HEK293 (cell line): Measurements from ENCODE around the gene COA5.

ENCODE experiments used
- CTCF ChIA-PET: fragments of 350-600 bp; formaldehyde crosslinking; extraction: SDS; loops from one replicate; lab custom pipeline; 2021; ENCODE audit warnings: antibody characterized with exemption; lab: Yijun Ruan, JAX
- POLR2A ChIA-PET: fragments of 300-600 bp; formaldehyde crosslinking; extraction: SDS; loops from one replicate; lab custom pipeline; 2020; ENCODE audit warnings: antibody characterized with exemption, inconsistent platforms; lab: Yijun Ruan, JAX
- H3K27ac ChIP-seq: fragments of 200-500 bp; sonication (Bioruptor generic); 2 replicates; pipeline ENCODE4 v1.5.1; 2014; ENCODE audit warnings: low read depth, low read length, control low read depth, inconsistent platforms; ENCODE audit errors: extremely low read depth
- H3K36me3 ChIP-seq, 2 experiments: fragments of 200-500 bp in 1 of 2; sonication (Bioruptor generic) in 1 of 2; 1 replicate in 1 of 2; 2 replicates in 1 of 2; pipeline ENCODE4 v1.5.1; 2014 to 2017; ENCODE audit warnings: inconsistent platforms in 2 of 2, low read length in 2 of 2; ENCODE audit not compliant: control insufficient read depth in 2 of 2, insufficient read depth in 1 of 2
- H3K4me1 ChIP-seq: fragments of 200-500 bp; sonication (Bioruptor generic); 2 replicates; pipeline ENCODE4 v1.5.1; 2014; ENCODE audit warnings: mild to moderate bottlenecking, low read length, inconsistent platforms; ENCODE audit not compliant: control insufficient read depth, insufficient read depth
- H3K4me3 ChIP-seq: 2 replicates; pipeline ENCODE4 v1.5.1; 2011; ENCODE audit warnings: low read depth, mild to moderate bottlenecking, control low read depth, low read length, moderate library complexity
- H3K9me3 ChIP-seq: fragments of 200-500 bp; sonication (Bioruptor generic); 2 replicates; pipeline ENCODE4 v1.5.1; 2014; ENCODE audit warnings: low read depth, low read length, inconsistent platforms; ENCODE audit not compliant: control insufficient read depth, insufficient read depth
- AEBP2 ChIP-seq: fragments of 450-650 bp; formaldehyde crosslinking; IDR thresholded peaks from 2 replicates; pipeline ENCODE4 v1.5.1; 2016; ENCODE audit warnings: missing biosample characterization, missing genetic modification characterization, borderline replicate concordance
- KLF7 ChIP-seq: fragments of 450-650 bp; formaldehyde crosslinking; IDR thresholded peaks from 2 replicates; pipeline ENCODE4 v1.5.1; 2016; ENCODE audit warnings: missing biosample characterization, missing genetic modification characterization, borderline replicate concordance
- KLF9 ChIP-seq: fragments of 450-650 bp; formaldehyde crosslinking; IDR thresholded peaks from 2 replicates; pipeline ENCODE4 v1.5.1; 2016; ENCODE audit warnings: missing biosample characterization, missing genetic modification characterization, low read depth
- ZIC2 ChIP-seq: fragments of 450-650 bp; formaldehyde crosslinking; IDR thresholded peaks from 2 replicates; pipeline ENCODE4 v1.5.1; 2016; ENCODE audit warnings: missing biosample characterization, missing genetic modification characterization
- ZNF10 ChIP-seq: fragments of 450-650 bp; formaldehyde crosslinking; IDR thresholded peaks from 2 replicates; pipeline ENCODE4 v1.5.1; 2017; ENCODE audit warnings: missing biosample characterization, missing genetic modification characterization
- ZNF140 ChIP-seq: fragments of 450-650 bp; formaldehyde crosslinking; IDR thresholded peaks from 2 replicates; pipeline ENCODE4 v1.5.1; 2016; ENCODE audit warnings: missing biosample characterization, missing genetic modification characterization
- ZNF148 ChIP-seq: fragments of 450-650 bp; formaldehyde crosslinking; IDR thresholded peaks from 2 replicates; pipeline ENCODE4 v1.5.0; 2017; ENCODE audit warnings: missing biosample characterization, missing genetic modification characterization, borderline replicate concordance
- ZNF23 ChIP-seq: fragments of 450-650 bp; formaldehyde crosslinking; IDR thresholded peaks from 2 replicates; pipeline ENCODE4 v1.5.1; 2016; ENCODE audit warnings: missing biosample characterization, missing genetic modification characterization, borderline replicate concordance
- ZNF239 ChIP-seq: fragments of 450-650 bp; formaldehyde crosslinking; IDR thresholded peaks from 2 replicates; pipeline ENCODE4 v1.5.1; 2016; ENCODE audit warnings: missing biosample characterization, missing genetic modification characterization
- ZNF266 ChIP-seq: fragments of 450-650 bp; formaldehyde crosslinking; IDR thresholded peaks from 2 replicates; pipeline ENCODE4 v1.5.1; 2016; ENCODE audit warnings: missing biosample characterization, missing genetic modification characterization, low read depth
- ZNF324 ChIP-seq: fragments of 450-650 bp; formaldehyde crosslinking; IDR thresholded peaks from 2 replicates; pipeline ENCODE4 v1.5.1; 2016; ENCODE audit warnings: missing biosample characterization, missing genetic modification characterization
- ZNF350 ChIP-seq: fragments of 450-650 bp; formaldehyde crosslinking; IDR thresholded peaks from 2 replicates; pipeline ENCODE4 v1.5.0; 2017; ENCODE audit warnings: missing biosample characterization, mild to moderate bottlenecking, missing genetic modification characterization
- ZNF394 ChIP-seq: fragments of 450-650 bp; formaldehyde crosslinking; IDR thresholded peaks from 2 replicates; pipeline ENCODE4 v1.5.1; 2016; ENCODE audit warnings: missing biosample characterization, missing genetic modification characterization, mild to moderate bottlenecking, moderate library complexity, borderline replicate concordance
- ZNF423 ChIP-seq: fragments of 450-650 bp; formaldehyde crosslinking; IDR thresholded peaks from 2 replicates; pipeline ENCODE4 v1.5.1; 2016; ENCODE audit warnings: missing biosample characterization, missing genetic modification characterization
- ZNF555 ChIP-seq: fragments of 450-650 bp; formaldehyde crosslinking; conservative IDR thresholded peaks from 2 replicates; pipeline ENCODE4 v1.5.1; 2017; ENCODE audit warnings: missing biosample characterization, mild to moderate bottlenecking, missing genetic modification characterization, inconsistent platforms
- ZNF629 ChIP-seq: fragments of 450-650 bp; formaldehyde crosslinking; IDR thresholded peaks from 2 replicates; pipeline ENCODE4 v1.5.1; 2017; ENCODE audit warnings: missing biosample characterization, missing genetic modification characterization
- ZSCAN5A ChIP-seq: fragments of 450-650 bp; formaldehyde crosslinking; IDR thresholded peaks from 2 replicates; pipeline ENCODE4 v1.5.1; 2016; ENCODE audit warnings: missing biosample characterization, missing genetic modification characterization
- ZXDB ChIP-seq: fragments of 450-650 bp; formaldehyde crosslinking; IDR thresholded peaks from 2 replicates; pipeline ENCODE4 v1.5.1; 2016; ENCODE audit warnings: missing biosample characterization, missing genetic modification characterization
- TF ChIP-seq, protein P1 (sequence below): fragments of 450-650 bp; formaldehyde crosslinking; IDR thresholded peaks from 2 replicates; pipeline ENCODE4 v1.5.1; 2017; ENCODE audit warnings: missing biosample characterization, missing genetic modification characterization
- TF ChIP-seq, protein P2 (sequence below): fragments of 450-650 bp; formaldehyde crosslinking; IDR thresholded peaks from 2 replicates; pipeline ENCODE4 v1.5.1; 2017; ENCODE audit warnings: missing biosample characterization, mild to moderate bottlenecking, missing genetic modification characterization, moderate library complexity

Gene COA5

DNA sequence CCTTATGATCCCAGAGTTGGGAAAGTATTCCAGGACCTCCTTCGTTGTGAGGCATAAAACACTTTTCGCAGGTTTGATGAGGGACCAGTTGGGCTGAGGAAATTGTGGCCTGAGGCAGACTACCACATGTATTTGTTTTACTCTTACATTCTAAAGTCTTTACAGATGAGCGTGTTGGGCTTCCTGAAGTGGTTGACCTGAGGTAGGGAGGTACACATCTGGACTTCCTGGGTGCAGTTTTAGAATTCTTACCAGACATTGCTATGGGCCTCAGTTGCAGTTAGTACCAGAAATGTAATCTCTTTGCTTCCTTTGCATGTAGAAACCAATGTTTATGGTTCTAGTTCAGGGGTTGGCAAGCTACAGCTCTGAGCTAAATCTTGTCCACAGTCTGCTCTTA, 48.7 kb downstream of the COA5 start (continued):
- TF ChIP-seq ZSCAN5A (tag by site-specific recombination) (no peak), ZXDB (no peak), ZNF239 (no peak), ZNF266 (tag by site-specific recombination) (no peak), ZNF23 (no peak), ZNF629 (tag by site-specific recombination) (no peak), AEBP2 (no peak), ZNF10 (tag by site-specific recombination) (no peak)
- TF ChIP-seq, protein P1, sequence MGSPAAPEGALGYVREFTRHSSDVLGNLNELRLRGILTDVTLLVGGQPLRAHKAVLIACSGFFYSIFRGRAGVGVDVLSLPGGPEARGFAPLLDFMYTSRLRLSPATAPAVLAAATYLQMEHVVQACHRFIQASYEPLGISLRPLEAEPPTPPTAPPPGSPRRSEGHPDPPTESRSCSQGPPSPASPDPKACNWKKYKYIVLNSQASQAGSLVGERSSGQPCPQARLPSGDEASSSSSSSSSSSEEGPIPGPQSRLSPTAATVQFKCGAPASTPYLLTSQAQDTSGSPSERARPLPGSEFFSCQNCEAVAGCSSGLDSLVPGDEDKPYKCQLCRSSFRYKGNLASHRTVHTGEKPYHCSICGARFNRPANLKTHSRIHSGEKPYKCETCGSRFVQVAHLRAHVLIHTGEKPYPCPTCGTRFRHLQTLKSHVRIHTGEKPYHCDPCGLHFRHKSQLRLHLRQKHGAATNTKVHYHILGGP (tag by site-specific recombination): no peak
- TF ChIP-seq, protein P2, sequence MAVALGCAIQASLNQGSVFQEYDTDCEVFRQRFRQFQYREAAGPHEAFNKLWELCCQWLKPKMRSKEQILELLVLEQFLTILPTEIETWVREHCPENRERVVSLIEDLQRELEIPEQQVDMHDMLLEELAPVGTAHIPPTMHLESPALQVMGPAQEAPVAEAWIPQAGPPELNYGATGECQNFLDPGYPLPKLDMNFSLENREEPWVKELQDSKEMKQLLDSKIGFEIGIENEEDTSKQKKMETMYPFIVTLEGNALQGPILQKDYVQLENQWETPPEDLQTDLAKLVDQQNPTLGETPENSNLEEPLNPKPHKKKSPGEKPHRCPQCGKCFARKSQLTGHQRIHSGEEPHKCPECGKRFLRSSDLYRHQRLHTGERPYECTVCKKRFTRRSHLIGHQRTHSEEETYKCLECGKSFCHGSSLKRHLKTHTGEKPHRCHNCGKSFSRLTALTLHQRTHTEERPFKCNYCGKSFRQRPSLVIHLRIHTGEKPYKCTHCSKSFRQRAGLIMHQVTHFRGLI (tag by site-specific recombination): no peak

DNA sequence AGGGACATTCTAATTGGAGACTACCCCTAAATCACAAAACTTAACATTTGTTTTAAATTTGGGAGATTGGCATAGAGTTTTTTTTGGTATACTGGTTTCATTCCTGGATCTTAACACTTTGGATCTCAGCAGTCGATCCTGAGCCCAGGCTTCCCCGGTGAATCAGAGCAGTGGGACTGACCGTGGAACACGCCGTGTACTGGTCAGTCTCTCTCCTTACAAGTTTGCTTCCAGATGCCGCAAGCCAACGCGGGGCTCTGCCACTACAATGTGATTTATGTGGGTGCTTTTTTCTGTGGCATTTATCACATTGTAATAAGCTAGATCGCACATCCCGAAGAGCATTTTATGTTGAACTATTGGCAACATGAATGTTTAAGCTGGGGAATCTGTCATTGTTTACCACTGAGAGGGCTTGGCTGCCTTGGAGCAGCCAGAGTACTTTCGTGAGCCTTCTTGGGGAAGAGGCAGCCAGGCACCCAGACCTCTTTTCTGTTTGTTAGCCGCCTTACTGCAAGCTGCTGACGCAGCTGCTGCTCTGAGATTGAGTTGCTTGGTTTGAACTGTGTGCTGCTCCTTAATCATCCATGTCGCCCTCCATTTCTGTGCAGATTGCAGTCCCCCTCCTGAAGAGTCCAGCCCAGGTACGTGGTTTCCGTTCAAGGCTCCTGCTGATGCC, 49.3 kb downstream of the COA5 start:
- POLR2A ChIA-PET: no interaction called here

GRCh38 chr2:98556344-98557033, 51.8 kb downstream of the COA5 start:
- ChIA-PET POLR2A (no interaction called here), CTCF (interaction anchor here (5.0 kb wide), 1 partner anchor 12 kb away, joined by 22 read pairs; no protein-coding TSS in a partner anchor)
- Histone ChIP-seq H3K27ac (no peak overlapping the region), H3K9me3 (no peaks in the 10 kb centered on the region), H3K4me3 (no peak overlapping the region), H3K4me1 (no peaks in the 10 kb centered on the region), H3K36me3 (peaks cover 5 to 92% of the 10 kb centered on the region in 2 experiments; a peak in 2 of 3 replicates)
- TF ChIP-seq ZNF140 (tag by site-specific recombination): no peak
- no peak for TF ChIP-seq KLF7 (tag by site-specific recombination)
- TF ChIP-seq ZNF324 (tag by site-specific recombination): no peak
- no peak for TF ChIP-seq ZNF555 (tag by site-specific recombination)
- no peak for TF ChIP-seq ZNF423
- TF ChIP-seq ZNF148 (tag by site-specific recombination): no peak
- TF ChIP-seq ZNF350 (tag by site-specific recombination): no peak
- TF ChIP-seq KLF9 (tag by site-specific recombination): no peak
- TF ChIP-seq ZIC2 (tag by site-specific recombination): no peak

More for the DNA sequence above, 49.3 kb downstream of the COA5 start:
- H3K9me3 ChIP-seq: no peaks in the 10 kb centered on the region
- H3K27ac ChIP-seq: no peak overlapping the region
- no peak overlapping the region for H3K4me3 ChIP-seq
- H3K36me3 ChIP-seq: peaks cover 0 to 86% of the 10 kb centered on the region in 2 experiments; a peak in 1 of 3 replicates
- CTCF ChIA-PET: interaction anchor here (1.7 to 5.0 kb wide), 2 partner anchors 10 to 146 kb away, joined by 5 to 22 read pairs; no protein-coding TSS in a partner anchor
- no peaks in the 10 kb centered on the region for H3K4me1 ChIP-seq
- TF ChIP-seq ZNF394: no peak
